Measurements from ENCODE around the gene REPS2. TPM values are rescaled to one million over a fixed set of nuclear protein-coding genes. Genes with fewer than 3 reads are reported as not detected.

The REPS2 gene
- total RNA-seq, 2 experiments from 2014 or later = 0.41 to 4.0 TPM

- Histone ChIP-seq H3K27ac (ENCODE audit: low read depth, low read length, poor library complexity, severe bottlenecking) (peak overlapping the region; percentile 70), H2AFZ (ENCODE audit: low read length) (peak overlapping the region; percentile 94), H3K9me2 (ENCODE audit: insufficient read depth, low read length) (no peaks in the 10 kb centered on the region), H3K79me2 (ENCODE audit: insufficient read depth, low read depth, low read length) (no peaks in the 10 kb centered on the region), H3K36me3 (ENCODE audit: insufficient read depth, low read length) (no peaks in the 10 kb centered on the region; the same call in 1 of the 2 replicates), H4K20me1 (ENCODE audit: insufficient read depth, low read length) (no peaks in the 10 kb centered on the region), H3K4me3 (ENCODE audit: low read depth, low read length, poor library complexity, severe bottlenecking) (peak overlapping the region; percentile 31), H3K4me2 (ENCODE audit: low read length) (peak overlapping the region; percentile 57), H3K9me3 (ENCODE audit: low read length) (no peaks in the 10 kb centered on the region), H3K4me1 (ENCODE audit: insufficient read depth, low read length, poor library complexity, severe bottlenecking) (peaks cover 21% of the 10 kb centered on the region)
- POLR2A ChIA-PET = interaction anchor here (0.7 to 2.5 kb wide), 7 partner anchors 16 to 117 kb away, joined by 3 to 20 read pairs (median 3); partner anchors contain the start of gene REPS2
- peak; percentile 39 for DNase-seq (ENCODE audit: low spot score)
- no TSS peak for BruUV-seq (replicated peaks)
- CTCF ChIA-PET (ENCODE audit: unreplicated experiment) = no interaction called here
- TF ChIP-seq EZH2phosphoT487 (IDR thresholded peaks at IDR 0.05; ENCODE audit: borderline replicate concordance, low read depth, low read length) = no peak
- no peak for TF ChIP-seq CTCF (conservative IDR thresholded peaks at IDR 0.05; ENCODE audit: low read length)
- intact Hi-C loops (cut with micrococcal nuclease; ENCODE audit: unreplicated experiment) = no loop called here
Measured at GRCh38 chrX:16903274-16904022, 43.0 kb upstream of the REPS2 start.

GRCh38 chrX:16910376-16910775, 36.1 kb upstream of the REPS2 start:
- H3K4me2 ChIP-seq (ENCODE audit: low read length) = no peak overlapping the region
- no peaks in the 10 kb centered on the region for H3K79me2 ChIP-seq (ENCODE audit: insufficient read depth, low read depth, low read length)
- no peaks in the 10 kb centered on the region for H3K9me3 ChIP-seq (ENCODE audit: low read length)
- no peaks in the 10 kb centered on the region for H4K20me1 ChIP-seq (ENCODE audit: insufficient read depth, low read length)
- no peak overlapping the region for H3K4me3 ChIP-seq (ENCODE audit: low read depth, low read length, poor library complexity, severe bottlenecking)
- intact Hi-C loops (cut with micrococcal nuclease; ENCODE audit: unreplicated experiment) = no loop called here
- POLR2A ChIA-PET = no interaction called here
- no peak overlapping the region for H3K27ac ChIP-seq (ENCODE audit: low read depth, low read length, poor library complexity, severe bottlenecking)
- no peak for TF ChIP-seq EZH2phosphoT487 (IDR thresholded peaks at IDR 0.05; ENCODE audit: borderline replicate concordance, low read depth, low read length)
- TF ChIP-seq CTCF (conservative IDR thresholded peaks at IDR 0.05; ENCODE audit: low read length) = no peak
- no peak for DNase-seq (ENCODE audit: low spot score)
- H2AFZ ChIP-seq (ENCODE audit: low read length) = no peak overlapping the region
- no TSS peak for BruUV-seq (replicated peaks)
- no peaks in the 10 kb centered on the region for H3K36me3 ChIP-seq (ENCODE audit: insufficient read depth, low read length)
- no peaks in the 10 kb centered on the region for H3K9me2 ChIP-seq (ENCODE audit: insufficient read depth, low read length)
- no peaks in the 10 kb centered on the region for H3K4me1 ChIP-seq (ENCODE audit: insufficient read depth, low read length, poor library complexity, severe bottlenecking)
- CTCF ChIA-PET (ENCODE audit: unreplicated experiment) = no interaction called here

GRCh38 chrX:16914058-16914457, 32.4 kb upstream of the REPS2 start:
- Histone ChIP-seq H3K79me2 (ENCODE audit: insufficient read depth, low read depth, low read length) (no peaks in the 10 kb centered on the region), H3K9me3 (ENCODE audit: low read length) (no peaks in the 10 kb centered on the region), H3K9me2 (ENCODE audit: insufficient read depth, low read length) (no peaks in the 10 kb centered on the region), H3K4me1 (ENCODE audit: insufficient read depth, low read length, poor library complexity, severe bottlenecking) (no peaks in the 10 kb centered on the region), H3K36me3 (ENCODE audit: insufficient read depth, low read length) (no peaks in the 10 kb centered on the region), H3K4me3 (ENCODE audit: low read depth, low read length, poor library complexity, severe bottlenecking) (no peak overlapping the region), H3K27ac (ENCODE audit: low read depth, low read length, poor library complexity, severe bottlenecking) (no peak overlapping the region), H3K4me2 (ENCODE audit: low read length) (no peak overlapping the region), H4K20me1 (ENCODE audit: insufficient read depth, low read length) (no peaks in the 10 kb centered on the region), H2AFZ (ENCODE audit: low read length) (no peak overlapping the region)
- DNase-seq (ENCODE audit: low spot score) = no peak
- TF ChIP-seq EZH2phosphoT487 (IDR thresholded peaks at IDR 0.05; ENCODE audit: borderline replicate concordance, low read depth, low read length) (no peak), CTCF (conservative IDR thresholded peaks at IDR 0.05; ENCODE audit: low read length) (no peak)
- intact Hi-C loops (cut with micrococcal nuclease; ENCODE audit: unreplicated experiment) = no loop called here
- ChIA-PET POLR2A (no interaction called here), CTCF (ENCODE audit: unreplicated experiment) (no interaction called here)
- BruUV-seq (replicated peaks) = no TSS peak
